ENCODE measurements around the gene EFCAB12. TPM values are rescaled to one million over a fixed set of nuclear protein-coding genes. Genes with fewer than 3 reads are reported as not detected.
"Not testable (repeated sequence)": the region's sequence is repeated elsewhere in the genome, so short reads cannot be mapped to it uniquely, and the experiment has no call there.

The EFCAB12 gene
- polyA plus RNA-seq, 4 donors, result 3.4 to 3.7 (median 3.4) TPM

DNA sequence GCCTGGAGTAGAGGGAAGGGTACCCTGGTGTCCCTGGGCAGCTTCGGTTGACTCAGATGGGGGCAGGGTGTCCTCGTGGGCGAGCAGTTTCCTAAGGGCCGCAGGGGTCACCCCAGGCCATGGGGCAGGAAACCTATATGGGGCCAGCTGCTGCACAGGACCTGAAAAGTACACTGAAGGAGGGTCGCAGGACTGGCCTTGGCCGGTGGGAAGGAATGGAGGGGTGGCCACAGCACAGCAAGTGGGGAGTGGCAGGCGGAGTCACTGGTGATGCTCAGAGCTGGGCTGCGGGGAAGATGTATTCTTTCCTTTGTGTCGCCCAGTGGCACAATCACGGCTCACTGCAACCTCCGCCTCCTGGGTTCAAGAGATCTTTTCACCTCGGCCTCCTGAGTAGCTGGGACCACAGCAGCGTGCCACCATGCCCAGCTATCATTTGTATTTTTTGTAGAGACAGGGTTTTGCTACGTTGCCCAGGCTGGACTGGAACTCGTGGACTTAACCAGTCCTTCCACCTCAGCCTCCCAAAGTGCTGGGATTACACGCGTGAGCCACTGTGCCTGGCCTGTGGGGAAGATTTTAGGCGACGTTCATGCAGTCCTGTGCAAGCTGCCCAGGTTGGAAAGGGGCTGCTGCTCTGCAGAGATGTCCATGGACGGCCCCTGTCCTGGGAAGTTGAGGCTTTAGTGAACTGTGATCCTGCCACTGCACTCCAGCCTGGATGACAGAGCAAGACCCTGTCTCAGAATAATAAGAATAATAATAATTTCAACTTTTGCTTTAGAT, 57.2 kb downstream of the EFCAB12 start:
- DNase-seq (ENCODE audit: low read depth in 4 of 4, low spot score in 3 of 4), result no peak

DNA sequence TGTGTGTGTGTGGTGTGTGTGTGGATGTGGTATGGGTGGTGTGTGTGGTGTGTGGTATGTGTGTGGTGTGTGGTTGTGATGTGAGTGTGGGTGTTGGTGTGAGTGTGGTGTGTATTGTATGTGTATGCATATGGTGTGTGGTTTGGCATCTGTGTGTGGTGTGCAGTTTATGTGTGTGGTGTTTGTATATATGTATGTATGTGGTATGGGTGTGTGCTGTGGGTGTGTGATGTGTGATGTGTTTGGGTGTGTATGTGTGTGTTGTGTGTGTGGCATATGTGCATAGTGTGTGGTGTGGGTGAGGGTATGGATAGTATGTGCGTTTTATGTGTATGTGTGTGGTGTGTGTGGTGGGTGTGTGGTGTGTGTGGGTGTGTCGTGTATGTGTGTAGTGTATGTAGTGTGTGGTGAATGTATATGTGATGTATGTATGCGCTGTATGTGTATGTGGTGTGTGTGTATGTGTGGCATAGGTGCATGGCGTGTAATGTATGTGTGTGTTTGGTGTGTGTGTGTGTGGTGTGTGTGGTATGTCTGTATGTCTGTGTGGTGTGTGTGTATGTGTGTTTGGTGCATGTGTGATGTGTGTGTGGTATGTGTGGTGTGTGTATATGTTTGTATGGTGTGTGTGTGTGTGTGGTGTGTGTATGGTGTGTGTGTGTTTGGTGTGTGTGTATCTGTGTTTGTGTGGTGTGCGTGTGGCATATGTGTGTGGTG, 58.0 kb downstream of the EFCAB12 start:
- no peak for DNase-seq (ENCODE audit: low read depth in 4 of 4, low spot score in 3 of 4)

DNA sequence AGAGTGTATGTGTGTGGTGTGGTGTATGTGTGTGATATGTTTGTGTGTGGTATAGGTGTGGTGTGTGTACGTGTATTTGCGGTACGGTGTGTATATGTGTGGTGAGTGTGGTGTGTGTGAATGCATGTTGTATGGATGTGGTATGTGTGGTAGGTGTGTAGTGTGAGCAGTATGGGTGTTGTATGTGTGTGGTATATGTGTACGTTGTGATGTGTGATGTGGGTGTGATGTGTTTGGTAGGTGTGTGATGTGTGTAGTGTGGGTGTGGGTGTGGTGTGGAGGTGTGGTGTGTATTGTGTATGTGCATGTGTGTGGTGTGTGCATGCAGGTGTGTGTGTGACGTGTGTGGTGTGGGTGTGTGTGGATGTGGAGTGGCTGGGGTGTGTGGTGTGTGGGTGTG, 58.7 kb downstream of the EFCAB12 start:
- no peak for DNase-seq (ENCODE audit: low read depth in 4 of 4, low spot score in 3 of 4)

DNA sequence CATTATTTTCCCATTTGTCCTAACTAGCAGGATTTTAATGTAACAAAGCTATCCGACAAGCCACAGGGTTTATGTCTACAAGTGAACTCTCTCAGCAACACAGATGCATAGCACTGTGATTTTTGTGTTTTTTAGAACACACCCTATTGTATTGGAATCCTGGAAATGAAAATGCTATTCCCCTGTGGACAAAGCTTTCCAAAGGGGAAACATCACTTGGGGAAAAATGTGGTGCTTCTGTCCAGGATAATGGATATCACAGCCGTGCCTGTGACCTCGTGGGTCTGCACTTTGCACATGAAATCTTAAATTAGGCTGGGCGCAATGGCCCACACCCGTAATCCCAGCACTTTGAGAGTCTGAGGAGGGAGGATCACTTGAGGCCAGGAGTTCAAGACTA, 60.6 kb downstream of the EFCAB12 start:
- DNase-seq (ENCODE audit: low read depth in 4 of 4, low spot score in 3 of 4), result no peak

DNA sequence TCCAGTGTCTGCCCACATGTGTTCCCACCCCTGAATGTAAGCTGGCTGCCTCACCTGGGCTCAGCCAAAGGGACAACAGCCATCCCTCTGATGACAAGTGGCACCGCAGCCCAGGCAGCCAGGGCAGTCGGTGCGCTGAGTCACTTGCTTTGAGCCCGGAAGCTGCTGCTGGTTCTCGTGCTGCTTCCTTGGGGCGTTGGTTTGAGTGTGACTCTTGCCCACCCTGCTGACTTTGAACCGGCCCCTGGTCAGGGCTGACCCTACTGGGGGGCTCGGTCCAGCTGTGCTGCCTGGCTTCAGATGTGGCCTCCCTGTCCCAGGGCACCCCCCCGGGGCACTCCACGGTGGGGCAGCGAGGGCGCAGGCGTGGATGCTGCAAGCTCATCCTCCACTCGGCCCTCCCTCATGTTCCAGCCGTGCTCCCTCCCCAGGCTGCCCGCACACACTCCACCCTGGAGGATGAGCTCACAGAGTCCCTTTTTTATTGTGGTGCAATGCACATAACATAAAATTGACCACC, 62.1 kb downstream of the EFCAB12 start:
- DNase-seq (ENCODE audit: low read depth in 4 of 4, low spot score in 3 of 4), result no peak

DNA sequence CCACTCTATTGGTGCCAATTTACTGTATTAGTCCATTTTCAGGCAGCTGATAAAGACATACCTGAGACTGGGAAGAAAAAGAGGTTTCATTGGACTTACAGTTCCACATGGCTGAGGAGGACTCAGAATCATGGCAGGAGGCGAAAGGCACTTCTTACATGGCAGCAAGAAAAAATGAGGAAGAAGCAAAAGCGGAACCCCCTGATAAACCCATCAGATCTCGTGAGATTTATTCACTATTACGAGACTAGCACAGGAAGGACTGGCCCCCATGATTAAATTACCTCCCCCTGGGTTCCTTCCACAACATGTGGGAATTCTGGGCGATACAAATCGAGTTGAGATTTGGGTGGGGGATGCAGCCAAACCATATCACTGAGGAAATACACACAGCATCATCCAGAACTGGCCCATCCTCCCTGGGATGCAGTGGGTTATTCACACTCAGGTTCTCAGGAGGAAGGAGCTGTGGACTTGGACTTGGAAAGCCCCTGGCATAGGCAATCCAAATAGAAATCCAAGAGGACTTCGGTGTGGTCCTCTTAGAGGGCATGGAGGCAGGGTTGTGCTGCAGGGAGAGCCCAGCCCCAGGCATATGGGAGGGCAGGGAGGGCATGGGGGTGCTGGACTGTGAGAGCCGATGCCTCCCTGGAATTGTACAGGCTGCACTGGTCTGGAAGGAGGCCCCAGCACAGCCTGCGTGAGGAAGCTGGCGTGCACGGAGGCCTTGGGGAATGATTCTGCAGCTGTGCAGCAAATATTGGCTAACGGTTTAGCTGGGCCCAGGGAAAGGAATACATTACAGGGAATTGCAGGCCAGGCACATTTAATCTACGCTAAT, 62.9 kb downstream of the EFCAB12 start:
- no peak for DNase-seq (ENCODE audit: low read depth in 4 of 4, low spot score in 3 of 4)

DNA sequence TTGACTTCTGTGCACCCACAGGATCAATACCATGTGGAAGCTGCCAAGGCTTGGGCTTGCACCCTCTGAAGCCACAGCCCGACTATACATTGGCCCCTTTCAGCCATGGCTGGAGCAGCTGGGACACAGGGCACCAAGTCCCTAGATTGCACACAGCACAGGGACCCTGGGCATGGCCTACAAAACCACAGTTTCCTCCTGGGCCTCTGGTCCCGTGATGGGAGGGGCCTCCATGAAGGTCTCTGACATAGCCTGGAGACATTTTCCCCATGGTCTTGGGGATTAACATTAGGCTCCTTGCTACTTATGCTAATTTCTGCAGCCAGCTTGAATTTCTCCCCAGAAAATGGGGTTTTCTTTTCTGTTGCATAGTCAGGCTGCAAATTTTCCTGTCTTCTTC, 63.6 kb downstream of the EFCAB12 start:
- DNase-seq (ENCODE audit: low read depth in 4 of 4, low spot score in 3 of 4), result not testable (repeated sequence)

DNA sequence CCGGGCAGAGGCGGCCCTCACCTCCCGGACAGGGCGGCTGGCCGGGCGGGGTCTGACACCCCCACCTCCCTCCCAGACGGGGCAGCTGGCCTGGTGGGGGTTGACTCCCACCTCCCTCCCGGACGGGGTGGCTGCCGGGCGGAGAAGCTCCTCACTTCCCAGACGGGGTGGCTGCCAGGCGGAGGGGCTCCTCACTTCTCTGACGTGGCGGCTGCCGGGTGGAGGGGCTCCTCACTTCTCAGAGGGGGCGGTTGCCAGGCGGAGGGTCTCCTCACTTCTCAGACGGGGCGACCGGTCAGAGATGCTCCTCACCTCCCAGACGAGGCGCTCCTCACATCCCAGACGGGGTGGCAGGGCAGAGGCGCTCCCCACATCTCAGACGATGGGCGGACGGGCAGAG, 65.1 kb downstream of the EFCAB12 start:
- DNase-seq (ENCODE audit: low read depth in 4 of 4, low spot score in 3 of 4), result not testable (repeated sequence)

DNA sequence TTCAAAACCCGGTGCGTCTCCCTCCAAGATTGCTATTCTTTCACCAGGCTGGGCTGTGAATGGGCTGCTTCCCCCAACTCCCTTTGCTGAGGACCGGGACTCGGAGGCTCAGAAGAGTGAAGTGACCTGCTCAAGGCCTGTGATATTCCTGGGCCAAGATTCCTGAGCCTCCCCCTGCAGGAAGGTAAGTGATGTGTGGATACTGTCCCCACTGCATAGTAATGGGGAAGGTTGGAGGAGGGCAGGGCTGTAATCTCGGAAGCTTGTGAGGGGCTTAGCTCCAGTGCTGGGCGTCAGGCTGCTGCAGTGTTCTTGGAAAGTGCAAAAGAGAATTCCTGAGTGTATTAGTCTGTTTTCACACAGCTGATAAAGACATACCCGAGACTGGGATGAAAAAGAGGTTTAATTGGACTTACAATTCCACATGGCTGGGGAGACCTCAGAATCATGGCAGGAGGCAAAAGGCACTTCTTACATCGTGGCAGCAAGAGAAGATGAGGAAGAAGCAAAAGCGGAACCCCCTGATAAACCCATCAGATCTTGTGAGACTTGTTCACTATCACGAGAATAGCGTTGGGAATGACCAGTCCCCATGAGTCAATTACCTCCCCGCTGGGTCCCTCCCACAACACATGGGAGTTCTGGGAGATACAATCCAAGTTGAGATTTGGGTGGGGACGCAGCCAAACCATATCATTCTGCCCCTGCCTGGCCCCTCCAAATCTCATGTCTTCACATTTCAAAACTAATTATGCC, 67.6 kb downstream of the EFCAB12 start:
- no peak for DNase-seq (ENCODE audit: low read depth in 4 of 4, low spot score in 3 of 4)

DNA sequence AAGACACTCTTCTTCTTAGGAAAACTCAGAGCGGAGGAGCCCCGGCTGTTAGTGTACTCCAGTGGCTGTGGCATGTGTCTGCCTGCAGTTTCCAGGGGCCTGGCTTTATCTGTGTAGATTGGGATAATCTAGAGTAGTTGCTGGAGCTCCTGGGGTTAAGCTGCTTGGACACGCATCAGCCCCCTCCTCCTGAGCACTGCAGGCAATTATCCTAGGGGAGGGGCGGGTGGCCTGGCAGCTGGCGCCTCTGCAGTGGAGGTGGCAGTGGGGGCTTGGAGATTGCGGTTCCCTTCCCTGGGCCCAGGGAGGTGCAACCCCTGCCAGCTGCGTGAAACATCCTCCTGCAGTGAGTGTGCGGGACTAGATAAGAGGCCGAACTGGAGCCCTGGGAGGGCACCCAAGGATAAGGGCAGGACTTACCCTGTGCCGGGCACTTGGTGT, 68.2 kb downstream of the EFCAB12 start:
- no peak for DNase-seq (ENCODE audit: low read depth in 4 of 4, low spot score in 3 of 4)

DNA sequence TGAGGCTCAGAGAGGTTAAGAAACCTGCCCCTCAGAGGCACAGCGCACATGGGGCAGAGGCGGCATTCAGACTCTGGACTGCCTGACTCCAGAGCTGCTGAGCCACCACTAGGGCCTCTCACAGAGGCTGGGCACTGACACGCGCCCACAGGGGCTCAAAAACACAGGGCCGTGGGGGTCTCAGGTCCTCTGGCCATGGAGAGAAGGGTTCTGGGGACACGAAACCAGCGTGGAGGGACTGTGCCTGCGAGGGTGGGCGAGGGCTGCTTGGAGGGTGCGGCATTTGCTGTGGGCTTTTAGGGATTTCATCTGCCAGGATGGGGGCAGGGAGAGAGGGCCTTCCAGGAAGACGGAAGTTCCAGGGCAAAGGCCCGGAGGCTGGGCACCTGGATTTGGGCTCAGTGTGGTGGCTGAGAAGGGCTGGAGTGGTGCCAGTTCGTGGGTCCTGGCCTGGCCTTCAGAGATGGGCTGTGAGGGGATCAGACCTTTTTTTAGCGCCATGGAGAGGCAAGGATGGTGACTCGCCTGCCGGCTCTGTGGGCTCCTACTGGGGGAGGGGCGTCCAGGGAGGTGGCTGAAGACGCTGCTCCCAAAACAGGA, 69.6 kb downstream of the EFCAB12 start:
- no peak for DNase-seq (ENCODE audit: low read depth in 4 of 4, low spot score in 3 of 4)

DNA sequence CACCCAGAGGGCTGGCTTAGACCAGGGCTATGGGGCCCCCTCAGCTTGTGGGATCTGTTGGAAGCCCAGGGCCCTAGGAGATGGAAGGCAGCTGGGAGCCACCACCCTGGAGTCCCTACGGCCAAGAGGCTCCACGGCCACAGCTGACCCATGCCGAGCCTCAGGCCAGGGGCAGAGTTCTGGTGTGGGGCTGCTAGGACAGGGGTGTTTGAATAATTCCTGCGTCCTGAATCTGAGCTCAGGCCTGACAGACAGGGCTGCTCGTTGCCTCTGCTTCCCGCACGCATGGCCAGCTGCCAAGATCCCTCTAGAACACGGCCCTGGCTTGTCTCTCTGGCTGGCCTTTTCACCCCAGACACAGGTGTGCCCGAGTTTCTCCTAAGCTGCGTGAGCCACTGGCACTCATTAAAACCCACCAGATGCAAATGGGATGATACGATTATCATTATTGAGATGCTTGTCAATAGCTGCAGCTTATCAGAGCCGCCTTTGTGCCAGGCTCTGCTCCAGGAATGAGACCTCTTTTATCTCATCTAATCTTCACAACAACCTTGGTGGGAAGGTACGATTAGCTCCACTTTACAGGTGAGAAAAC, 70.2 kb downstream of the EFCAB12 start:
- DNase-seq (ENCODE audit: low read depth in 4 of 4, low spot score in 3 of 4), result no peak

DNA sequence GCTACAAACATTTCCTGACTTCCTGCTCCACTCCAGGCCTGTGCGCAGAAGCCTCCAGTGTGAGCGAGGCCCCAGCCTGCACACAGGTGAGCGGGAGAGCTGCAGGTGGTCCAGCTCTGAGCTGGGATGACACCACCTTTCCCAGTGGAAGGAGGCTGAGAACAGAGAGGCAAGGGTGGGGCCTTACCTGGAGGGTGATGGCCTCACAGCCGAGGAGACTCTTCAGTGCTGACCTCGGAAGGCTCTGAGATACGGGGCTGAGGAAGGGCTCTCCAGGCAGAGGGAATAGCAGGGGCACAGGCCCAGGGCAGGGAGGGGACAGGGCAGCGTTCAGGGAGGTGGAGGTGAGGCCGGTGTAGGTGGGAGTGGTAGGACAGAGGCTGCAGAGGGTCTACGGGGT, 70.8 kb downstream of the EFCAB12 start:
- no peak for DNase-seq (ENCODE audit: low read depth in 4 of 4, low spot score in 3 of 4)

DNA sequence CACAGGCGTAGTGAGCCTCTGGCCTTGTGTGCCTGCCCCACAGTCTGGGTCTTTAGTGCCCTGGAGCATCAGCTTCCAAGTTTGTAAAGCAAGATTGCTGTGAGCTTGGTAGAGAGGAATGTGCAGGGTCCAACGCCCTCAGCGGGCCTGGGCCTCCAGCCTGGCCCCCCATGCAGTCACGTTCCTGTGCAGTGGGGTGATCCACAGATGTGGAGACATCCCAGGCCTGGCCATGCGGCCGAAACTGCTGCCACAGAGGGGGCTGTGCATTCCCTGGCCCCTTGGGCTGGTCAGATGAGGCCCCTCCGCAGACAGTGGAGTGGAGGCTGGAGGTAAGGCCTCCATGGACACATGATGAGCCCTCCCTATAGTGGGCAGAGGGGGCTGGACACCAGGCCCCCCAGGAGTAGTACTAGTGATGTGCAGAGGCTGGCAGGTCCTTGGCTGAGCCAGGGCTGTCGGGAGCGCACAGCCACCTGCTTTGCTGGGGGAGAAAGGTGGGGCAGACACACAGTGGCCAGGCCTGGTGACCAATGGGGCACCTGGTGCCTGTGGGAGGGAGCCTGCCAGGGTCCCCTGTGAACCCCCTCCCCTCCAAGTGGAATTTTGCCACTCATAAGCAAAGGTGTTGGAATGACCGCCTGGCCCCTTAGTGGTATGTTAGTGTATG, 71.5 kb downstream of the EFCAB12 start:
- DNase-seq (ENCODE audit: low read depth in 4 of 4, low spot score in 3 of 4), result no peak

DNA sequence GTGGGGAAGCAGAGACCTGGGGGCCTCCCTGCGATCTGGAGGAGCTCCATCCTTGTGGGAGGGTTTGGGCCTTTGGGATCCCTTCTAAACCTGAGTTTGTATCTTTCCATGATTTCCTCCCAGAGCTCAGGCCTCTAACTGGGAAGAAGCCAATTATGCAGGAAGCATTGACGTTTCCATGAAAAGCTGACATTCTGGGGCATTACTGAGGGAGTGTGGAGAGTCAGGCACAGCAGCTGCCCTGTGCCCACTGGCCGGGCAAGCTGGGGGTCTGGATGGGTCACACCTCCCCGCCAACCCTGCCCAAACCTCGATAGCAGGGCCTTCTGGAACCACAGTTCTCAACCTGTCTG, 74.9 kb downstream of the EFCAB12 start:
- no peak for DNase-seq (ENCODE audit: low read depth in 4 of 4, low spot score in 3 of 4)

DNA sequence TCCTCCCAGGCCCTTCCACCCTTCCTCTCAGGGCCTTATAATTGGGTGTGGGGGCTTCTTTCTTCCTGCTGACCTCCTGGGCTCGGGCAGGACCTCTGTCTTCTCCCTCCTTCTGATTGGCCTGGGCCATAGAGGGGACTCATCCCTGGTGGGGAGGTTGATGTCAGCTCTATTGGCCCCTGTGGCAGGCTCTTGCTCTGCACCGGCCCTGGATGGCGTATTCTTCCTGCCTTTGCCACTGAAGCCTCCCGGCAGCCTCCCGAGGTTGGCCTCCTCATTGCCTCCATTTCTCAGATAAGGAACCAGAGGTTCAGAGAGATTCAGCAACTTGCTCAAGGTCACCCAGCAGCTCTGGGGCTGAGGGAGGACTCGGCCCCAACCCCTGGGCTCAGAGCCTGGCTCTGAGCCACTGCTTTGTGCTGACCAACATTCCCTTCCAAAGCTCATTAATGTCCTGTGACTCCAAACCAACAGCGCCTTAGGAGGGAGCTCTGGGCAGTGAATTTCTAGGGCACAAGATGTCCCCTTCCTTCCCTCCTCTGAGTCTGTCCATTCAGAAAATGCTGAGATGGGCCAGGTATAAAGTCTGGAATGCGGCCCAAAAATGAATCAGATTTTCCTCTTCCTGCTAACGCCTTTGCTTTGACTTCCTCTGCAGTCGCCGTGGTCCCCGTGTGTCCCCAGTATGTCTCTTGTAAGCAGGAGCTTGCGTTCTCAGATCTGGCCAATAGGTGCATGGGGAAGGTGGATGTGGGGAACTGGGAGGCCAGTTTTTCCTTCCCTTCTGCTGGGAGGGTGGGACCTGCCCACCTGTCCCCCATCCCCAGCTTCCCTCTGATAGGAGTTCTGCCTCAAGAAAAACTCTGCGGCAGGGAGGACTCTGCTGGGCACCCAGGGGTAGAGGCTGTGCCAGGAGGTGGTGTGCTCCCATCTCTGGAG, 75.5 kb downstream of the EFCAB12 start:
- DNase-seq (ENCODE audit: low read depth in 4 of 4, low spot score in 3 of 4), result no peak

DNA sequence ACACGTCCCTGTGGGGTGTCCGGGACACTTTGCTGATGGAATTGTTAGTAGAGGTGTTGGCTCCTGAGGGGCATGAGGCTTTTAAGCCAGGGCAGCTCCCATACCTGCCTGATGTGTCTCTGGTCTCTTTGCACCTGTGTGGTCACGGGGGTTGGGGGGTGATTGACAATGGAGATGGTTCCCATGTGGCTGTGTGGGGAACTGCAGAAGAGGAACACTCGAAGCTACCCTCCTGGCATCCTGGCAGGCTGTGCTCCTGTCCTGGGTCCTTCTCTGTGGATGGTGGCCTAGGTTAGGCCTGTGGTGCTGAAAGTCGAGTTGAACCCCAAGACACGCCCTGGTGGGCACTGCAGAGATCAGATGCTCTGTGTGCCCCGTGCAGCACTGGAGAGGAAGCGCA, 76.4 kb downstream of the EFCAB12 start:
- no peak for DNase-seq (ENCODE audit: low read depth in 4 of 4, low spot score in 3 of 4)
